ENCODE measurements around the gene GATB.

GRCh38 chr4:151670843-151671242 is 90.0 kb downstream of the GATB start:
- TF ChIP-seq CTCF (IDR thresholded peaks at IDR 0.05; ENCODE audit: low read length), result no peak
- TF ChIP-seq EZH2 (IDR thresholded peaks at IDR 0.05; ENCODE audit: borderline replicate concordance, low read length), result no peak
